Measurements from ENCODE around the gene YIF1B.

Gene YIF1B

GRCh38 chr19:38309615-38310278 is 6.0 kb downstream of the YIF1B start:
- Histone ChIP-seq H3K79me2 (ENCODE audit: low read length) (peaks cover 3% of the 10 kb centered on the region), H3K9me3 (ENCODE audit: insufficient read depth, low read length) (no peaks in the 10 kb centered on the region), H3K36me3 (replicated peaks; ENCODE audit: low read depth, low read length) (peaks cover 6% of the 10 kb centered on the region), H3K4me3 (ENCODE audit: low read length) (no peak overlapping the region), H2AFZ (ENCODE audit: low read depth, low read length) (no peak overlapping the region), H3K27ac (ENCODE audit: low read length) (no peak overlapping the region), H3K27me3 (ENCODE audit: low read depth, low read length) (no peaks in the 10 kb centered on the region), H4K20me1 (ENCODE audit: insufficient read depth, low read length) (peaks cover 4% of the 10 kb centered on the region; the same call in 1 of the 2 replicates), H3K4me2 (ENCODE audit: low read length) (no peak overlapping the region), H3K4me1 (ENCODE audit: low read length) (peaks cover 6% of the 10 kb centered on the region; the same call in 1 of the 2 replicates), H3K9ac (ENCODE audit: low read length) (no peak overlapping the region)
- TF ChIP-seq EZH2phosphoT487 (IDR thresholded peaks at IDR 0.05; ENCODE audit: low read depth) (no peak), CTCF (IDR thresholded peaks at IDR 0.05; ENCODE audit: low read depth, low read length) (no peak)

GRCh38 chr19:38308926-38309614 is 6.7 kb downstream of the YIF1B start:
- H3K27ac ChIP-seq (ENCODE audit: low read length), result no peak overlapping the region
- H3K4me3 ChIP-seq (ENCODE audit: low read length), result no peak overlapping the region
- H3K9ac ChIP-seq (ENCODE audit: low read length), result no peak overlapping the region
- 0 out of 2 replicates have a peak, but pooled peaks cover 4% of the 10 kb centered on the region for H3K4me1 ChIP-seq (ENCODE audit: low read length)
- TF ChIP-seq EZH2phosphoT487 (IDR thresholded peaks at IDR 0.05; ENCODE audit: low read depth) (no peak), CTCF (IDR thresholded peaks at IDR 0.05; ENCODE audit: low read depth, low read length) (no peak)
- no peaks in the 10 kb centered on the region for H3K79me2 ChIP-seq (ENCODE audit: low read length)
- H3K36me3 ChIP-seq (replicated peaks; ENCODE audit: low read depth, low read length), result peaks cover 6% of the 10 kb centered on the region
- no peaks in the 10 kb centered on the region for H3K27me3 ChIP-seq (ENCODE audit: low read depth, low read length)
- no peak overlapping the region for H2AFZ ChIP-seq (ENCODE audit: low read depth, low read length)
- H3K4me2 ChIP-seq (ENCODE audit: low read length), result no peak overlapping the region
- peaks cover 4% of the 10 kb centered on the region; the same call in 1 of the 2 replicates for H4K20me1 ChIP-seq (ENCODE audit: insufficient read depth, low read length)
- H3K9me3 ChIP-seq (ENCODE audit: insufficient read depth, low read length), result no peaks in the 10 kb centered on the region

- no peak overlapping the region for H3K4me2 ChIP-seq (ENCODE audit: low read length)
- H3K36me3 ChIP-seq (replicated peaks; ENCODE audit: low read depth, low read length), result peaks cover 6% of the 10 kb centered on the region
- H3K27me3 ChIP-seq (ENCODE audit: low read depth, low read length), result no peaks in the 10 kb centered on the region
- no peaks in the 10 kb centered on the region for H3K79me2 ChIP-seq (ENCODE audit: low read length)
- no peaks in the 10 kb centered on the region for H3K9me3 ChIP-seq (ENCODE audit: insufficient read depth, low read length)
- no peak for TF ChIP-seq CTCF (IDR thresholded peaks at IDR 0.05; ENCODE audit: low read depth, low read length)
- no peak for TF ChIP-seq EZH2phosphoT487 (IDR thresholded peaks at IDR 0.05; ENCODE audit: low read depth)
- no peak overlapping the region for H2AFZ ChIP-seq (ENCODE audit: low read depth, low read length)
- H3K9ac ChIP-seq (ENCODE audit: low read length), result no peak overlapping the region
- H3K4me3 ChIP-seq (ENCODE audit: low read length), result no peak overlapping the region
- 0 out of 2 replicates have a peak, but pooled peaks cover 4% of the 10 kb centered on the region for H3K4me1 ChIP-seq (ENCODE audit: low read length)
- peaks cover 4% of the 10 kb centered on the region; the same call in 1 of the 2 replicates for H4K20me1 ChIP-seq (ENCODE audit: insufficient read depth, low read length)
- no peak overlapping the region for H3K27ac ChIP-seq (ENCODE audit: low read length)
These were observed 7.6 kb downstream of the YIF1B start for GRCh38 chr19:38308006-38308766.

- 0 out of 2 replicates have a peak, but pooled peaks cover 3% of the 10 kb centered on the region for H3K4me1 ChIP-seq (ENCODE audit: low read length)
- no peak overlapping the region for H3K27ac ChIP-seq (ENCODE audit: low read length)
- no peak overlapping the region for H2AFZ ChIP-seq (ENCODE audit: low read depth, low read length)
- no peak overlapping the region for H3K4me2 ChIP-seq (ENCODE audit: low read length)
- no peaks in the 10 kb centered on the region for H3K27me3 ChIP-seq (ENCODE audit: low read depth, low read length)
- no peak overlapping the region for H3K9ac ChIP-seq (ENCODE audit: low read length)
- peaks cover 6% of the 10 kb centered on the region for H3K36me3 ChIP-seq (replicated peaks; ENCODE audit: low read depth, low read length)
- TF ChIP-seq CTCF (IDR thresholded peaks at IDR 0.05; ENCODE audit: low read depth, low read length) (no peak), EZH2phosphoT487 (IDR thresholded peaks at IDR 0.05; ENCODE audit: low read depth) (no peak)
- H4K20me1 ChIP-seq (ENCODE audit: insufficient read depth, low read length), result peaks cover 4% of the 10 kb centered on the region; the same call in 1 of the 2 replicates
- H3K9me3 ChIP-seq (ENCODE audit: insufficient read depth, low read length), result no peaks in the 10 kb centered on the region
- H3K79me2 ChIP-seq (ENCODE audit: low read length), result no peaks in the 10 kb centered on the region
- no peak overlapping the region for H3K4me3 ChIP-seq (ENCODE audit: low read length)
These were observed 8.2 kb downstream of the YIF1B start for GRCh38 chr19:38307597-38307996.
